Panc1 (cell line): ENCODE measurements around the gene PSORS1C1. TPM values are rescaled to one million over a fixed set of nuclear protein-coding genes. Genes with fewer than 3 reads are reported as not detected.
"Not testable (repeated sequence)": the region's sequence is repeated elsewhere in the genome, so short reads cannot be mapped to it uniquely, and the experiment has no call there.

Experiments
- ATAC-seq: fragments of 200-7000 bp; cut with Tn5 transposase; 2 replicates; pipeline ENCODE4 v1.9.1; 2020; ENCODE audit warnings: mild to moderate bottlenecking, moderate library complexity
- Bru-seq: library from RNA; stranded (reverse); fragments of 400-500 nt; gene quantifications from one replicate; lab custom pipeline; 2021; lab: Mats Ljungman, UMichigan
- BruChase-seq, 2 experiments: library from RNA; stranded (reverse); fragments of 400-500 nt; gene quantifications; one replicate each; lab custom pipeline; 2021; lab: Mats Ljungman, UMichigan
- BruUV-seq: library from RNA; stranded (reverse); fragments of 400-500 nt; replicated peaks from 2 replicates; lab custom pipeline; 2021; lab: Mats Ljungman, UMichigan
- CTCF ChIA-PET: fragments of 300-600 bp; sonication (Branson Sonifier 250); formaldehyde crosslinking; loops from one replicate; lab custom pipeline; 2022; ENCODE audit warnings: antibody characterized with exemption; lab: Charles Lee
- POLR2A ChIA-PET: fragments of 300-600 bp; sonication (Branson Sonifier 250); formaldehyde crosslinking; loops from one replicate; lab custom pipeline; 2022; ENCODE audit warnings: antibody characterized with exemption; lab: Charles Lee
- DNase-seq: peaks from one replicate; pipeline ENCODE4 v3.0.0-alpha.2; 2010; ENCODE audit warnings: low read depth, low spot score
- H3K27ac ChIP-seq: 2 replicates; pipeline ENCODE4 v1.5.1; 2011; ENCODE audit warnings: mild to moderate bottlenecking, low read length, inconsistent platforms
- H3K27me3 ChIP-seq: fragments of 200-500 bp; sonication (Bioruptor generic); 2 replicates; pipeline ENCODE4 v1.6.0; 2014; ENCODE audit warnings: low read length, inconsistent platforms; ENCODE audit not compliant: control insufficient read depth, insufficient read depth
- H3K36me3 ChIP-seq: fragments of 200-500 bp; sonication (Bioruptor generic); 2 replicates; pipeline ENCODE4 v1.5.1; 2014; ENCODE audit warnings: inconsistent platforms, mild to moderate bottlenecking, low read length, moderate library complexity; ENCODE audit not compliant: control insufficient read depth, insufficient read depth
- H3K4me1 ChIP-seq: 2 replicates; pipeline ENCODE4 v1.5.1; 2011; ENCODE audit warnings: inconsistent platforms, mild to moderate bottlenecking, low read length, moderate library complexity; ENCODE audit not compliant: control insufficient read depth, insufficient read depth
- H3K4me3 ChIP-seq, 2 experiments: 2 replicates each; pipeline ENCODE4 v1.5.1; 2011 to 2012; ENCODE audit warnings: low read depth in 2 of 2, low read length in 2 of 2, mild to moderate bottlenecking in 2 of 2, inconsistent platforms in 1 of 2, moderate library complexity in 1 of 2
- H3K9me3 ChIP-seq: fragments of 200-500 bp; sonication (Bioruptor generic); 2 replicates; pipeline ENCODE4 v1.5.1; 2014; ENCODE audit warnings: low read depth, mild to moderate bottlenecking, inconsistent platforms, low read length, moderate library complexity; ENCODE audit not compliant: control insufficient read depth, insufficient read depth
- CTCF ChIP-seq: fragments of 450-650 bp; IDR thresholded peaks from 2 replicates; pipeline ENCODE4 v1.5.1; 2017; ENCODE audit warnings: mild to moderate bottlenecking
- POLR2AphosphoS5 ChIP-seq: IDR thresholded peaks from 2 replicates; pipeline ENCODE4 v1.6.1; 2012; ENCODE audit warnings: mild to moderate bottlenecking, low read depth, low read length, moderate library complexity
- REST ChIP-seq, 2 experiments: IDR thresholded peaks; 2 replicates each; pipeline ENCODE4 v1.6.1; 2011 to 2012; ENCODE audit warnings: low read depth in 2 of 2, control low read depth in 1 of 2, low read length in 1 of 2, mild to moderate bottlenecking in 1 of 2, moderate library complexity in 1 of 2; ENCODE audit not compliant: insufficient read depth in 1 of 2
- SIN3A ChIP-seq: IDR thresholded peaks from 2 replicates; pipeline ENCODE4 v1.6.1; 2012; ENCODE audit warnings: low read depth, mild to moderate bottlenecking, low read length, moderate library complexity, borderline replicate concordance; ENCODE audit not compliant: insufficient read depth
- TCF7L2 ChIP-seq: IDR thresholded peaks from 2 replicates; pipeline ENCODE4 v1.6.1; 2011; ENCODE audit warnings: mild to moderate bottlenecking, low read depth, low read length, inconsistent platforms
- in situ Hi-C: cut with HindIII; loops from 2 replicates; pipeline ENCODE4 v1.10.0; 2016; ENCODE audit warnings: low sequenced_read_pairs, low pct_unique_long_range_greater_than_20kb
- intact Hi-C: fragments of 100-400 bp; cut with micrococcal nuclease; formaldehyde crosslinking; loops from one replicate; pipeline ENCODE4 v1.10.0; 2022; ENCODE audit not compliant: unreplicated experiment
- long read RNA-seq: library from polyadenylated mRNA; unstranded; transcript quantifications from one replicate; pipeline ENCODE4 v2.0.0, GENCODE V29; 2021; ENCODE audit not compliant: unreplicated experiment
- polyA plus RNA-seq: library from polyadenylated mRNA; unstranded; fragments of >200 nt; gene quantifications from one replicate; pipeline ENCODE4 v1.2.1, GENCODE V29; 2012; ENCODE audit warnings: missing spikeins; ENCODE audit not compliant: insufficient read length
- total RNA-seq: library from RNA; stranded (reverse); gene quantifications from one replicate; pipeline ENCODE4 v1.2.1, GENCODE V29; 2021; ENCODE audit not compliant: unreplicated experiment

The PSORS1C1 gene
- total RNA-seq (2.9 TPM), Bru-seq, nascent RNA (percentile 49 among the genes with signal in this experiment), BruChase-seq, experiment 1, labeled RNA remaining after a 2-hour chase (percentile 52 among the genes with signal in this experiment), BruChase-seq, experiment 2, labeled RNA remaining after a 6-hour chase (percentile 55 among the genes with signal in this experiment)
- 2.3 TPM for polyA plus RNA-seq
- long read RNA-seq, partial matches to known transcripts, result 0 of 5 reads
- long read RNA-seq, other reads (novel, unspliced or antisense), result 5 of 5 reads

GRCh38 chr6:31114541-31114878 lies at the start of gene PSORS1C1:
TSS of gene PSORS1C1 (plus strand) at chr6:31114800. CDS start at chr6:31129633, 14,833 bp downstream.
- ChIA-PET CTCF (interaction anchor here (1.5 kb wide), 1 partner anchor 27 kb away, joined by 5 read pairs; no protein-coding TSS in a partner anchor), POLR2A (no interaction called here)
- TF ChIP-seq SIN3A (no peak), CTCF (no peak), POLR2AphosphoS5 (no peak; the same call in 1 of the 2 replicates), TCF7L2 (no peak), REST (IDR thresholded peaks at IDR 0.05; ENCODE audit: insufficient read depth in 1 of 2, low read depth in 2 of 2, low read length in 1 of 2) (no peak)
- Histone ChIP-seq H3K36me3 (no peaks in the 10 kb centered on the region), H3K27me3 (no peaks in the 10 kb centered on the region; the same call in 1 of the 2 replicates), H3K9me3 (no peaks in the 10 kb centered on the region), H3K27ac (peak within 1 kb of the TSS; percentile 67), H3K4me3 (peak within 1 kb of the TSS; percentile 9 to 45; a peak in 3 of 4 replicates), H3K4me1 (peaks cover 22% of the 10 kb centered on the region)
- DNase-seq (peak; percentile 72), ATAC-seq (peak; percentile 88)
- intact Hi-C loops, result no loop called here
- in situ Hi-C loops, result no loop called here
- no TSS peak for BruUV-seq

- no TSS peak for BruUV-seq
- intact Hi-C loops, result no loop called here
- DNase-seq (no peak), ATAC-seq (no peak)
- Histone ChIP-seq H3K27ac (no peak overlapping the region), H3K4me1 (peaks cover 2% of the 10 kb centered on the region), H3K4me3 (no peak overlapping the region), H3K9me3 (no peaks in the 10 kb centered on the region), H3K27me3 (no peaks in the 10 kb centered on the region), H3K36me3 (no peaks in the 10 kb centered on the region)
- in situ Hi-C loops, result no loop called here
- ChIA-PET POLR2A (no interaction called here), CTCF (no interaction called here)
- TF ChIP-seq CTCF (no peak), REST (IDR thresholded peaks at IDR 0.05; ENCODE audit: insufficient read depth in 1 of 2, low read depth in 2 of 2, low read length in 1 of 2) (no peak), SIN3A (no peak), POLR2AphosphoS5 (no peak), TCF7L2 (no peak)
These were observed 49.0 kb upstream of the PSORS1C1 start for GRCh38 chr6:31065556-31065955.

GRCh38 chr6:31067028-31067427 lies 47.6 kb upstream of the PSORS1C1 start:
- in situ Hi-C loops, CTCF ChIA-PET, H3K4me1 ChIP-seq, POLR2A ChIA-PET, H3K27ac ChIP-seq, ATAC-seq, H3K4me3 ChIP-seq, H3K27me3 ChIP-seq, BruUV-seq, H3K36me3 ChIP-seq, DNase-seq, H3K9me3 ChIP-seq, intact Hi-C loops: not testable (repeated sequence)
